ENCODE results near the gene POLR2L.

- TF ChIP-seq CTCF (IDR thresholded peaks at IDR 0.05 in 4 of 5, conservative IDR thresholded peaks at IDR 0.05 in 1 of 5), result no peak
- TF ChIP-seq POLR2A (IDR thresholded peaks at IDR 0.05), result peak; percentile 14 to 52
These were observed 12.5 kb downstream of the POLR2L start for GRCh38 chr11:829847-830294.
